Body of pancreas (tissue), 4 donors: ENCODE measurements around the gene SMARCA2. TPM values are rescaled to one million over a fixed set of nuclear protein-coding genes. Genes with fewer than 3 reads are reported as not detected.

Experiments used
- ATAC-seq: fragments of 150-250 bp; one replicate; pipeline ENCODE4 v1.9.1; 2016
- DNase-seq, 4 donors: peaks; one replicate each; pipeline ENCODE4 v3.0.0-alpha.2; 2019
- H3K27ac ChIP-seq, 4 donors: fragments of 200-600 bp; sonication (generic); 1 replicate in 3 of 4; 2 replicates in 1 of 4; pipeline versions ENCODE4 v1.5.1 to v1.6.1; 2016 to 2019; ENCODE audit warnings: mild to moderate bottlenecking in 1 of 4, mixed read lengths in 1 of 4, moderate library complexity in 1 of 4
- H3K27me3 ChIP-seq, 2 donors: fragments of 200-600 bp; sonication (generic); one replicate each; pipeline ENCODE4 v1.6.0; 2016; ENCODE audit warnings: mild to moderate bottlenecking in 1 of 2
- H3K36me3 ChIP-seq, 2 donors: fragments of 200-600 bp; sonication (generic); replicated peaks in 1 of 2; 2 replicates each; pipeline ENCODE4 v1.5.1; 2016; ENCODE audit warnings: low read depth in 2 of 2; ENCODE audit not compliant: insufficient read depth in 1 of 2
- H3K4me1 ChIP-seq: fragments of 200-600 bp; sonication (generic); one replicate; pipeline ENCODE4 v1.6.0; 2016
- H3K4me3 ChIP-seq, 2 donors: fragments of 200-600 bp; sonication (generic); 1 replicate in 1 of 2; 2 replicates in 1 of 2; pipeline ENCODE4 v1.5.1; 2016 to 2019
- H3K9me3 ChIP-seq, 3 donors: fragments of 200-600 bp; sonication (generic); 1 replicate in 2 of 3; 2 replicates in 1 of 3; pipeline ENCODE4 v1.5.1; 2016
- POLR2A ChIP-seq, 3 donors: fragments of 450-650 bp; IDR thresholded peaks; one replicate each; pipeline ENCODE4 v1.6.1; 2016; ENCODE audit warnings: antibody characterized with exemption in 3 of 3, mild to moderate bottlenecking in 2 of 3
- WGBS, 2 donors: methylation state at CpG; one replicate each; pipeline ENCODE4 v1.1.5; 2017; 5-methylcytosine and 5-hydroxymethylcytosine counted together
- intact Hi-C: fragments of 100-400 bp; cut with DNase I; formaldehyde crosslinking; loops from one replicate; pipeline ENCODE4 v1.15.1; 2023
- total RNA-seq, 2 donors: library from RNA; depleted of rRNA; stranded (reverse); fragments of >200 nt; gene quantifications; one replicate each; pipeline ENCODE4 v1.1.0, GENCODE V29; 2016
- TF ChIP-seq, protein P1 (sequence below), 7 experiments: fragments of 450-650 bp in 4 of 7; fragments of 200-600 bp in 3 of 7; sonication (generic) in 3 of 7; IDR thresholded peaks; one replicate each; pipeline ENCODE4 v1.5.1; 2016 to 2019; ENCODE audit warnings: antibody characterized with exemption in 7 of 7

SMARCA2 gene
- total RNA-seq, 2 donors from 2014 or later: 83.8 to 117 TPM

DNA sequence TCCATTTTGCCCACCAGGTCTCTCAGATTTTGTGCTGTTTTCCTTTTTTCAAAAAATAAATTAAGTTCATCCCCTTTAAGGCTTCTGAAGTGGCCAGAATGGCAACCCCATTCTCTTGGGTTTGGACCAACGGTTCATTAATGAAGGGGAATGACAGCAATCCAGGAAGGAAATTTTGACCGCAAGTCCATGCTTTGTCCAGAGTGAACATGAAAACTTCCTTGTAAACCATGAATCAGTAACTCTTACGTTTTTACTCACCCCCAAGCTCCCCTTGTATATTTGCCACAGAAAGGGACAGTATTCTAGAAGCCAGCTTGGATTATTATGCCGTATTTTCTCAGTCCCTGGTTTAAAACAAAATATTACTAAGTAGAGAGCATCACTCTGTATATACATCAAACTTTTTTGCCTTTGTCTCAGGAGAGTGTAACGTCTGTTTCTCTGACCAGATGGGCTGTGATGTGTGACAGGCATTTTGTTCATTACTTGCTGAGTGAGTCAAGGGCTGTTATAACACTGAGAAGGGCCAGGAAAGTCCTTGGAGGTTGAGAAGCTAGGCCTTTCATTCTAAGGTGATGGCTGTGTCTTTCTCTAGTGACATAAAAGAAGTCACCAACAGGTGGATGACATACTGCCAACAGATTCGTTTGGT is 148.2 kb downstream of the SMARCA2 start:
- 62 to 71% methylated on average over 6 of the region's 6 CpGs for WGBS, 2 donors
- Histone ChIP-seq H3K4me3 (no peak overlapping the region), H3K9me3 (no peaks in the 10 kb centered on the region), H3K36me3 (peaks cover 0 to 4% of the 10 kb centered on the region in 2 donors), H3K27ac (no peak overlapping the region), H3K27me3 (no peaks in the 10 kb centered on the region), H3K4me1 (peaks cover 26% of the 10 kb centered on the region)
- ATAC-seq: no peak
- intact Hi-C loops: no loop called here
- TF ChIP-seq POLR2A (IDR thresholded peaks at IDR 0.05): no peak
- TF ChIP-seq, protein P1, sequence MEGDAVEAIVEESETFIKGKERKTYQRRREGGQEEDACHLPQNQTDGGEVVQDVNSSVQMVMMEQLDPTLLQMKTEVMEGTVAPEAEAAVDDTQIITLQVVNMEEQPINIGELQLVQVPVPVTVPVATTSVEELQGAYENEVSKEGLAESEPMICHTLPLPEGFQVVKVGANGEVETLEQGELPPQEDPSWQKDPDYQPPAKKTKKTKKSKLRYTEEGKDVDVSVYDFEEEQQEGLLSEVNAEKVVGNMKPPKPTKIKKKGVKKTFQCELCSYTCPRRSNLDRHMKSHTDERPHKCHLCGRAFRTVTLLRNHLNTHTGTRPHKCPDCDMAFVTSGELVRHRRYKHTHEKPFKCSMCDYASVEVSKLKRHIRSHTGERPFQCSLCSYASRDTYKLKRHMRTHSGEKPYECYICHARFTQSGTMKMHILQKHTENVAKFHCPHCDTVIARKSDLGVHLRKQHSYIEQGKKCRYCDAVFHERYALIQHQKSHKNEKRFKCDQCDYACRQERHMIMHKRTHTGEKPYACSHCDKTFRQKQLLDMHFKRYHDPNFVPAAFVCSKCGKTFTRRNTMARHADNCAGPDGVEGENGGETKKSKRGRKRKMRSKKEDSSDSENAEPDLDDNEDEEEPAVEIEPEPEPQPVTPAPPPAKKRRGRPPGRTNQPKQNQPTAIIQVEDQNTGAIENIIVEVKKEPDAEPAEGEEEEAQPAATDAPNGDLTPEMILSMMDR (IDR thresholded peaks at IDR 0.05): no peak
- no peak for DNase-seq

DNA sequence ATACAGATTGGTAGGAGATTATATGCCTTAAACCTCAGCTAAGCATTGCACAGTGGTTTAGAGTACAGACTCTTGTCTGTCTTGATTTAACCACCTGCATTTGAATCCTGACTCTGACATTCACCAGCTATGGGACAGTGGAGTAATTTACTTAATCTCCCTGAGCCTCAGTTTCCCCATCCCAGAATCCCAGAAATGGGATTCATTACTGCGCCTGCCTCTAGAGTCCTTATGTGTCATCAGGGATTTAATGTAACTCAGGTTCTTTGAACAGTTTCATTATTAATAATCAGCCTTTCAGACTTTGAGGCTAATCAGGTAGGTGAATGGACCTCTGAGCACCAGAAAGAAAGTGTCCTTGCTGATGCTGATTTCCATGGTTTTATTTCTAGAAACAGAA is 149.1 kb downstream of the SMARCA2 start:
- Histone ChIP-seq H3K4me3 (no peak overlapping the region), H3K36me3 (peaks cover 0 to 4% of the 10 kb centered on the region in 2 donors), H3K4me1 (peaks cover 26% of the 10 kb centered on the region), H3K27me3 (no peaks in the 10 kb centered on the region), H3K27ac (no peak overlapping the region), H3K9me3 (no peaks in the 10 kb centered on the region)
- intact Hi-C loops: no loop called here
- no peak for TF ChIP-seq POLR2A (IDR thresholded peaks at IDR 0.05)
- TF ChIP-seq, protein P1 (IDR thresholded peaks at IDR 0.05): no peak
- DNase-seq (no peak), ATAC-seq (no peak)
- 100% methylated on average over 1 of the region's 1 CpG for WGBS, 2 donors

DNA sequence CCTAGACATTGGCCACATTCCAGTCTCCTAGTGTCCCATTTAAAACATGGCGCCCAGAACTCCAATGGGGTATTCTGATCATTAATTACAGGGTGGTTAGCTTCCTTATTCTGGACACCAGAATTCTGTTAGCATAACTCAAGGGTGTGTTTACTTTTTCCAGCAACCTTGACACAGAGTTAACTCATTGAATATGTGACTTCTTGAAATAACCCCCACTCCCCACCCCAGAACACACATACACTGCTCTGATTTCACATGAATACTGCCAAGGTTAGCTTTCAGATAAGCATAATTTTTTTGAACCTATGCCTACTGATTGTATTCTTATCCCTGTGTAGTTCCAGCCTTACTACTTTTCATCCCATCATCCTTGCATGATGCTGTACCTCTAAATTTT is 151.1 kb downstream of the SMARCA2 start:
- H3K36me3 ChIP-seq: peaks cover 0 to 4% of the 10 kb centered on the region in 2 donors
- WGBS, 2 donors: 88 to 89% methylated on average over 1 of the region's 1 CpG
- H3K9me3 ChIP-seq: no peaks in the 10 kb centered on the region
- intact Hi-C loops: no loop called here
- peaks cover 14% of the 10 kb centered on the region for H3K4me1 ChIP-seq
- ATAC-seq (peak; percentile 38), DNase-seq (no peak)
- TF ChIP-seq, protein P1 (IDR thresholded peaks at IDR 0.05): no peak
- no peak for TF ChIP-seq POLR2A (IDR thresholded peaks at IDR 0.05)
- H3K4me3 ChIP-seq: no peak overlapping the region
- H3K27me3 ChIP-seq: no peaks in the 10 kb centered on the region
- no peak overlapping the region for H3K27ac ChIP-seq

DNA sequence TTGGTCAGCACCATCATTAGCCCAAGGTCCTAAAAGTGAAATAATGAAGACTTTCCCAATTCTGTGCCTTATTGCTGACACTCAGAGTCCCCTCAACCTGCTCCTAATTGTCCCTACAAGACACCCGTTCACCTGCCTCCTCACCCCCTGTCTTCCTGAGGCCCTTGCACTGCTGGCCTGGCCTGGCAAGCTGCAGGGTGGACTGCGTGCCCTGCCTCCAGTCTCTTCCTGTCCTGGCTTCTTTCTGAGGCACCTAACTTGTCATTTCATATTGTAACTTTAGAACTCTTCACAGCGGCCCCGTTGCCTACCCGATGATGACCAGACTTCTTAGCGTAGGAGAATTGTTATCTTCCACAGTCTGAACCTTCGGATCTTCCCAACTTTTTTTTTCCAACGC is 153.9 kb downstream of the SMARCA2 start:
- no peaks in the 10 kb centered on the region for H3K27me3 ChIP-seq
- TF ChIP-seq, protein P1 (IDR thresholded peaks at IDR 0.05): no peak
- no peak for TF ChIP-seq POLR2A (IDR thresholded peaks at IDR 0.05)
- no peak overlapping the region for H3K4me3 ChIP-seq
- 92 to 93% methylated on average over 8 of the region's 8 CpGs for WGBS, 2 donors
- no peak for DNase-seq
- peaks cover 14% of the 10 kb centered on the region for H3K4me1 ChIP-seq
- H3K9me3 ChIP-seq: no peaks in the 10 kb centered on the region
- no peak overlapping the region for H3K27ac ChIP-seq
- intact Hi-C loops: no loop called here
- H3K36me3 ChIP-seq: no peaks in the 10 kb centered on the region
- no peak for ATAC-seq

DNA sequence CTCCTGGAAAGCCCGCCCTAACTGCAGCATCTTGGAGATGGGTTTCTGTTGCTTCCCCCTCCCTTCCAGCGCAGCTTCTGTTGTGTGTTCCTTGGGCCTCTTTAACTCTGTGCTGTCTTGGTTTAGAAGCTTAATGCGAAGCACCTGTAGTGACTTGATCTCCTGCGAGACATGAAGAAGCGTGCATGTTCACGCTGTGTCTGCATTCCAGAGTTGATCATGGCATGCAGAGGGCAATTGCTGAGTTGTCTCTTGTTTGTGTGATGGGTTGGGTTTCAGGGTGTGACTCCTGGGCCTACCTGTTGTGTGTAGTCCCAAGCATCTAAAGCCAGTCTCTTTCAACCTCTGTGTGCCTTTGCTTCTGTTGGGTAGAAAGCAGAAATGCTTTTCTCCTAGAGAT is 155.6 kb downstream of the SMARCA2 start:
- Histone ChIP-seq H3K4me3 (no peak overlapping the region), H3K9me3 (no peaks in the 10 kb centered on the region), H3K27ac (no peak overlapping the region), H3K4me1 (peaks cover 11% of the 10 kb centered on the region), H3K27me3 (no peaks in the 10 kb centered on the region), H3K36me3 (no peaks in the 10 kb centered on the region)
- 97 to 99% methylated on average over 6 of the region's 6 CpGs for WGBS, 2 donors
- ATAC-seq (no peak), DNase-seq (no peak)
- TF ChIP-seq POLR2A (IDR thresholded peaks at IDR 0.05): no peak
- TF ChIP-seq, protein P1 (IDR thresholded peaks at IDR 0.05): no peak
- intact Hi-C loops: no loop called here
